ENCODE measurements around the gene MTHFSD.

GRCh38 chr16:86571530-86571915, 16.5 kb upstream of the MTHFSD start:
- TF ChIP-seq CTCF (IDR thresholded peaks at IDR 0.05) (no peak), ZFX (IDR thresholded peaks at IDR 0.05; ENCODE audit: borderline replicate concordance) (no peak)

All from 22Rv1 (cell line).